Measurements from ENCODE around the gene CPN2.

GRCh38 chr3:194316918-194317317, 34.2 kb downstream of the CPN2 start:
- TF ChIP-seq POLR2A (IDR thresholded peaks at IDR 0.05; ENCODE audit: low read depth, low read length) = no peak
- TF ChIP-seq POLR2AphosphoS5 (IDR thresholded peaks at IDR 0.05; ENCODE audit: low read depth, low read length) = no peak
- no peak for TF ChIP-seq TAF1 (IDR thresholded peaks at IDR 0.05; ENCODE audit: low read depth, low read length)
- TF ChIP-seq SPI1 (IDR thresholded peaks at IDR 0.05; ENCODE audit: low read depth, low read length) = no peak
- no peak for TF ChIP-seq PAX5 (IDR thresholded peaks at IDR 0.05; ENCODE audit: insufficient read depth, low read length, severe bottlenecking)
- TF ChIP-seq POU2F2 (IDR thresholded peaks at IDR 0.05; ENCODE audit: low read depth, low read length) = no peak
